Liver (tissue), 9 donors: ENCODE results near the gene IQGAP2. TPM values are rescaled to one million over a fixed set of nuclear protein-coding genes. Genes with fewer than 3 reads are reported as not detected.

Experiments used
- DNase-seq: peaks from one replicate; pipeline ENCODE4 v3.0.0-alpha.2; 2017; ENCODE audit warnings: low spot score
- H3K27ac ChIP-seq, 2 donors: one replicate each; pipeline ENCODE4 v1.7.0; 2013; ENCODE audit warnings: inconsistent platforms in 2 of 2, low read length in 2 of 2, control low read depth in 1 of 2, low read depth in 1 of 2, mild to moderate bottlenecking in 1 of 2
- H3K27me3 ChIP-seq, 4 donors: one replicate each; pipeline versions ENCODE4 v1.6.1 to v1.7.0; 2013; ENCODE audit warnings: low read length in 3 of 4, inconsistent platforms in 1 of 4, mild to moderate bottlenecking in 1 of 4, moderate library complexity in 1 of 4; ENCODE audit not compliant: control insufficient read depth in 4 of 4, insufficient read depth in 4 of 4
- H3K36me3 ChIP-seq, 4 donors: one replicate each; pipeline versions ENCODE4 v1.6.1 to v1.7.0; 2013; ENCODE audit warnings: low read length in 3 of 4, mild to moderate bottlenecking in 3 of 4, low read depth in 1 of 4, moderate library complexity in 1 of 4; ENCODE audit not compliant: control insufficient read depth in 4 of 4, insufficient read depth in 3 of 4
- H3K4me1 ChIP-seq, 4 donors: one replicate each; pipeline versions ENCODE4 v1.6.1 to v1.7.0; 2013; ENCODE audit warnings: low read length in 3 of 4, mild to moderate bottlenecking in 3 of 4, moderate library complexity in 1 of 4; ENCODE audit not compliant: control insufficient read depth in 4 of 4, insufficient read depth in 4 of 4
- H3K4me3 ChIP-seq, 3 donors: one replicate each; pipeline versions ENCODE4 v1.6.1 to v1.7.0; 2013; ENCODE audit warnings: low read length in 3 of 3, control low read depth in 1 of 3, low read depth in 1 of 3, mild to moderate bottlenecking in 1 of 3
- H3K9ac ChIP-seq, 2 donors: one replicate each; pipeline ENCODE4 v1.7.0; 2013; ENCODE audit warnings: low read length in 2 of 2, mild to moderate bottlenecking in 2 of 2, moderate library complexity in 2 of 2, control low read depth in 1 of 2, low read depth in 1 of 2
- H3K9me3 ChIP-seq, 4 donors: one replicate each; pipeline versions ENCODE4 v1.6.1 to v1.7.0; 2013; ENCODE audit warnings: low read length in 3 of 4; ENCODE audit not compliant: control insufficient read depth in 4 of 4
- ATF3 ChIP-seq: IDR thresholded peaks from 2 replicates; pipeline ENCODE4 v1.6.1; 2016; ENCODE audit warnings: antibody characterized with exemption
- CTCF ChIP-seq: fragments of 150-350 bp; IDR thresholded peaks from 2 replicates; pipeline ENCODE4 v1.5.1; 2017; ENCODE audit warnings: improper control_type of control experiment, low read depth, low read length; ENCODE audit not compliant: missing input control
- EGR1 ChIP-seq, 2 donors: IDR thresholded peaks; 2 replicates each; pipeline ENCODE4 v1.6.1; 2016 to 2018; ENCODE audit warnings: antibody characterized with exemption in 2 of 2, low read depth in 2 of 2
- FOXA1 ChIP-seq: IDR thresholded peaks from 2 replicates; pipeline ENCODE4 v1.6.1; 2016; ENCODE audit warnings: antibody characterized with exemption
- FOXA2 ChIP-seq: IDR thresholded peaks from 2 replicates; pipeline ENCODE4 v1.6.1; 2016; ENCODE audit warnings: antibody characterized with exemption
- GABPA ChIP-seq, 2 donors: IDR thresholded peaks in 1 of 2; conservative IDR thresholded peaks in 1 of 2; 2 replicates each; pipeline ENCODE4 v1.6.1; 2016; ENCODE audit warnings: antibody characterized with exemption in 2 of 2, mild to moderate bottlenecking in 1 of 2, moderate library complexity in 1 of 2
- HNF4A ChIP-seq, 2 donors: conservative IDR thresholded peaks; 2 replicates each; pipeline ENCODE4 v1.6.1; 2016; ENCODE audit warnings: antibody characterized with exemption in 2 of 2, mild to moderate bottlenecking in 2 of 2
- HNF4G ChIP-seq: IDR thresholded peaks from 2 replicates; pipeline ENCODE4 v1.6.1; 2016; ENCODE audit warnings: antibody characterized with exemption
- JUND ChIP-seq, 2 donors: IDR thresholded peaks; 2 replicates each; pipeline ENCODE4 v1.6.1; 2016; ENCODE audit warnings: antibody characterized with exemption in 2 of 2
- MAX ChIP-seq: IDR thresholded peaks from 2 replicates; pipeline ENCODE4 v1.6.1; 2016; ENCODE audit warnings: antibody characterized with exemption
- NR2F2 ChIP-seq: IDR thresholded peaks from 2 replicates; pipeline ENCODE4 v1.6.1; 2016; ENCODE audit warnings: antibody characterized with exemption
- RAD21 ChIP-seq, 2 donors: IDR thresholded peaks; 2 replicates each; pipeline ENCODE4 v1.6.1; 2016; ENCODE audit warnings: antibody characterized with exemption in 2 of 2, mild to moderate bottlenecking in 2 of 2
- REST ChIP-seq: IDR thresholded peaks from 2 replicates; pipeline ENCODE4 v1.6.1; 2016; ENCODE audit warnings: antibody characterized with exemption, mild to moderate bottlenecking
- RXRA ChIP-seq, 2 donors: IDR thresholded peaks; 2 replicates each; pipeline ENCODE4 v1.6.1; 2017 to 2018; ENCODE audit warnings: antibody characterized with exemption in 2 of 2, mild to moderate bottlenecking in 1 of 2
- SP1 ChIP-seq: IDR thresholded peaks from 2 replicates; pipeline ENCODE4 v1.6.1; 2018; ENCODE audit warnings: antibody characterized with exemption, mild to moderate bottlenecking
- TAF1 ChIP-seq: conservative IDR thresholded peaks from 2 replicates; pipeline ENCODE4 v1.6.1; 2016; ENCODE audit warnings: antibody characterized with exemption, mild to moderate bottlenecking
- YY1 ChIP-seq: IDR thresholded peaks from 2 replicates; pipeline ENCODE4 v1.6.1; 2016; ENCODE audit warnings: antibody characterized with exemption, mild to moderate bottlenecking
- ZBTB33 ChIP-seq: IDR thresholded peaks from 2 replicates; pipeline ENCODE4 v1.6.1; 2016; ENCODE audit warnings: antibody characterized with exemption
- polyA plus RNA-seq, 2 donors: library from polyadenylated mRNA; stranded (reverse) in 1 of 2; unstranded in 1 of 2; fragments of 200-250 nt in 1 of 2; fragments of >200 nt in 1 of 2; fragmentation: Nextera tagmentation in 1 of 2; extraction: Ambion mirVana in 1 of 2; gene quantifications; one replicate each; pipeline versions ENCODE4 v1.2.1 to v1.2.3, GENCODE V29; 2013 to 2015
- total RNA-seq, 2 donors: library from RNA; depleted of rRNA; stranded (reverse); fragments of >200 nt; gene quantifications; one replicate each; pipeline ENCODE4 v1.2.3, GENCODE V29; 2014
- donor health status: healthy.
- donor health status: healthy.
- donor health status: healthy.
- donor health status: healthy.
- donor health status: healthy.

IQGAP2 gene
- total and polyA plus RNA-seq, 4 donors: 41.5 to 205 (median 102) TPM

GRCh38 chr5:76490960-76491359 is 87.9 kb downstream of the IQGAP2 start:
- Histone ChIP-seq H3K9ac (no peak overlapping the region), H3K4me1 (peaks cover 8 to 55% (median 45%) of the 10 kb centered on the region in 4 donors), H3K9me3 (no peaks in the 10 kb centered on the region), H3K4me3 (no peak overlapping the region), H3K36me3 (no peaks in the 10 kb centered on the region), H3K27ac (no peak overlapping the region), H3K27me3 (no peaks in the 10 kb centered on the region)
- DNase-seq: no peak
- TF ChIP-seq YY1 (no peak), JUND (IDR thresholded peaks at IDR 0.05) (no peak), FOXA2 (no peak), EGR1 (IDR thresholded peaks at IDR 0.05; ENCODE audit: low read depth in 2 of 2) (no peak), ZBTB33 (no peak), RXRA (IDR thresholded peaks at IDR 0.05) (no peak), GABPA (IDR thresholded peaks at IDR 0.05 in 1 of 2, conservative IDR thresholded peaks at IDR 0.05 in 1 of 2) (no peak), FOXA1 (no peak), CTCF (no peak), RAD21 (IDR thresholded peaks at IDR 0.05) (no peak), ATF3 (no peak), REST (no peak), SP1 (no peak), MAX (no peak), HNF4A (conservative IDR thresholded peaks at IDR 0.05) (no peak), HNF4G (no peak), NR2F2 (no peak), TAF1 (no peak)
